ENCODE data around the gene CYP4X1.
"Not testable (repeated sequence)": the region's sequence is repeated elsewhere in the genome, so short reads cannot be mapped to it uniquely, and the experiment has no call there.

The CYP4X1 gene, protein sequence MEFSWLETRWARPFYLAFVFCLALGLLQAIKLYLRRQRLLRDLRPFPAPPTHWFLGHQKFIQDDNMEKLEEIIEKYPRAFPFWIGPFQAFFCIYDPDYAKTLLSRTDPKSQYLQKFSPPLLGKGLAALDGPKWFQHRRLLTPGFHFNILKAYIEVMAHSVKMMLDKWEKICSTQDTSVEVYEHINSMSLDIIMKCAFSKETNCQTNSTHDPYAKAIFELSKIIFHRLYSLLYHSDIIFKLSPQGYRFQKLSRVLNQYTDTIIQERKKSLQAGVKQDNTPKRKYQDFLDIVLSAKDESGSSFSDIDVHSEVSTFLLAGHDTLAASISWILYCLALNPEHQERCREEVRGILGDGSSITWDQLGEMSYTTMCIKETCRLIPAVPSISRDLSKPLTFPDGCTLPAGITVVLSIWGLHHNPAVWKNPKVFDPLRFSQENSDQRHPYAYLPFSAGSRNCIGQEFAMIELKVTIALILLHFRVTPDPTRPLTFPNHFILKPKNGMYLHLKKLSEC

DNA sequence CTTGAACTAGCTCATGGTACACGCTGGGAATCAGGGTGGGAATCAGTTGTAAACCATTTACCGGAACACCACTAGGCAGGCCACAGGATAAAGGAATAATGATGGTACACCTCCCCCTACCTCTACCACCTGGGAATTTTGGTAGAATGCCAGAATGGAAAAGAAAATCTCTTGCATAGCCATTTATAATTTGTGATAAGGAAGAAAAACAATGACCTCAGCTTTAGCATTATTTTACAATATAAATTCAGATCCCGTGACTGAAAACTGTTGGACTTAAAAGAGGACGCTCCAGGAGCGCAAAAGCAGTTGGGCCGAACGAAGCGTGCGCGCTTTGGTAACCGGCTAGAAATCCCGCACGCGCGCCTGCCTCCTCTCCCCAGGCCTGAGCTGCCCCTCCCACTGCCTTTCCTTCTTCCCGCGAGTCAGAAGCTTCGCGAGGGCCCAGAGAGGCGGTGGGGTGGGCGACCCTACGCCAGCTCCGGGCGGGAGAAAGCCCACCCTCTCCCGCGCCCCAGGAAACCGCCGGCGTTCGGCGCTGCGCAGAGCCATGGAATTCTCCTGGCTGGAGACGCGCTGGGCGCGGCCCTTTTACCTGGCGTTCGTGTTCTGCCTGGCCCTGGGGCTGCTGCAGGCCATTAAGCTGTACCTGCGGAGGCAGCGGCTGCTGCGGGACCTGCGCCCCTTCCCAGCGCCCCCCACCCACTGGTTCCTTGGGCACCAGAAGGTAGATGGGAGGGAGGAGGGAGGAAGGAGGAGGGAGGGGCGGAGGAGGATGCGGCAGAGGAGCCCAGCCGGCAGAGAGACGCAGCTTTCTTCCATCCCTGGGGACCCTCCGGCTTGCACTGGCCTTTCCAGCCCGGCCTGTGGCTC lies at the start of gene CYP4X1:
Gene CYP4X1, plus strand, starts transcription at position 402 of the 873 bp plus-strand sequence. Its CDS starts 149 bp downstream, at position 551.
- no peak for DNase-seq

- DNase-seq, result no peak
Observed at GRCh38 chr1:46983166-46983829, 40.2 kb upstream of the CYP4X1 start.

GRCh38 chr1:46983830-46984586 lies 39.5 kb upstream of the CYP4X1 start:
- no peak for DNase-seq

DNA sequence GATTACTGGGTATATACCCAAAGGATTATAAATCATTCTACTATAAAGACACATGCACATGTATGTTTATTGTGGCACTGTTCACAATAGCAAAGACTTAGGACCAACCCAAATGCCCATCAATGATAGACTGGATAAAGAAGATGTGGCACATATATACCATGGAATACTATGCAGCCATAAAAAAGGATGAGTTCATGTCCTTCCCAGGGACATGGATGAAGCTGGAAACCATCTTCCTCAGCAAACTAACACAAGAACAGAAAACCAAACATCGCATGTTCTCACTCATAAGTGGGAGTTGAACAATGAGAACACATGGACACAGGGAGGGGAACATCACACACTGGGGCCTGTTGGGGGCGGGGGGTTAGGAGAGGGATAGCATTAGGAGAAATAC lies 32.9 kb upstream of the CYP4X1 start:
- DNase-seq, result not testable (repeated sequence)

GRCh38 chr1:46991083-46991923 lies 32.2 kb upstream of the CYP4X1 start:
- DNase-seq, result no peak

DNA sequence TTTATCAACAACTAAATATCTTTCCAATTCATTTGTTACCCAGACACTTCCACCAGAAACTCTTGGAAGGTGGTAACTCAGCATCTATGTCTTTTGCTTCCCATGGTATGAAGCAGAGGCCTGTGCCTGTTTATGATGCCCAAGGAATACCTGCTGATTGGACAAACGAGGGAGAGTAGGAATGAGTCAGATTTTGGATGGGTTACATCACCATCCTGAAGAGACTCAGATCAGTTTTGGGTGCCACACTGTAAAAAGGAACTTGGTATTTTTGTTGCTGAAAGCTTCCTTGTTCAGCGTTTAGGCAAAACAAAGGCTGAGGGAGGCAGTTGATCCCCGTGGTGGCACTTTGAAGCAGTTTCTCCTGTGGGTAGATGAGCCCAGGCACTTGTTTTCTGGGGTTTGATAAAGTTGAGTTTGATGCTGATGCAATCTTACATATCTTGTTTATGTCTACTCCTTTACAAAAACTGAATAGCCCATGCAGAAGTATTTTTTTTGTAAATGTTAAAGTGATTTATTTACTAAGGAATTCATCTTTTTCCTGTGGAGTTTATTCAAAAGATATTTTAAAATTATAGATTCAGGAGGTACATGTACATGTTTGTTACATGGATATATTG lies 26.7 kb upstream of the CYP4X1 start:
- no peak for DNase-seq

- DNase-seq, result no peak
Observed at GRCh38 chr1:47002211-47002610, 21.3 kb upstream of the CYP4X1 start.

DNA sequence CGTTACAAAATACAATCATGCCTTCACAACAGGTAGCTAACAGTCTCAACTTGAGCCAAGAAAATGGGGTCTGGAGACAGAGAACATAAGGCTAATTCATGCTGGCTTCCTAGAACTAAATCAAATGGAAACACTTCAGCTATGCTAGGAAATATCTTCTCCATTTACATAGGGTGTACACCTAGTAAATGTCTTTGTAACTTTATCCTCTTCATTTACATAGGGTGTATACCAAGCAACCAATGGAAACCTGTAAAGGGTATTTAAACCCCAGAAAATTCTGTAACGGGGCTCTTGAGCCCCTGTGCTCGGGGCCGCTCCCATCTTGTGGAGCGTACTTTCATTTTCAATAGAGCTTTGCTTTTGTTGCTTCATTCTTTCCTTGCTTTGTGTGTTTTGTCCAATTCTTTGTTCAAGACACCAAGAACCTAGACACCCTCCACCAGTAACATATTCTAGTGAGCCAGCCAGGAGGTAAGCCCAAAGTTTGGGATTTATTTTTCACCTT lies 19.5 kb upstream of the CYP4X1 start:
- DNase-seq, result no peak

DNA sequence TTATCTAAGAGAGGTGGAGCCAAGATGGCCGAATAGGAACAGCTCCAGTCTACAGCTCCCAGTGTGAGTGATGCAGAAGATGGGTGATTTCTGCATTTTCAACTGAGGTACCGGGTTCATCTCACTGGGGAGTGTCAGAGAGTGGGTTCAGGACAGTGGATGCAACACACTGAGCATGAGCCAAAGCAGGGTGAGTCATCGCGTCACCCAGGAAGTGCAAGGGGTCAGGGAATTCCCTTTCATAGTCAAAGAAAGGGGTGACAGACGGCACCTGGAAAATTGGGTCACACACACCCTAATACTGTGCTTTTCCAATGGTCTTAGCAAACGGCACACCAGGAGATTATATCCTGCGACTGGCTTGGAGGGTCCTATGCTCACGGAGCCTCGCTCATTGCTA lies 17.0 kb upstream of the CYP4X1 start:
- DNase-seq, result not testable (repeated sequence)

DNA sequence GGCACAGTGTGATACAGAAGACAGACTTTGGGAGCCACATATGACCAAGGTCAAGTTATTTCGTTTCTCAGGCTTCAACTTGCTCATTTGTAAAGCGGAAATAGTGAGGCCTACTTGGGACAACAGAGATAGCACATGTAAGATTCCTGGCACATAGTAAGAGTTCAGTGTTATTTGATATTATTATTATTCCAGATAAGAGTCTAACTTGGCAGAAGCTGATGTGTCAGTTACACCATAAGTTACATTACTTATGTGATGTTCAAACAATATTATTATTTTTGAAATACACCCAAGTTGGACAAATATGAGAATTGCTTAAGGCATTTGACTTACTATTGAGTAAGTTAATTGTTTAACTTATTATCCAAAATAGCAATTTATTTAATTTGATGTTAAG lies 10.2 kb upstream of the CYP4X1 start:
- no peak for DNase-seq

GRCh38 chr1:47021070-47021469 lies 2.4 kb upstream of the CYP4X1 start:
- DNase-seq, result no peak

DNA sequence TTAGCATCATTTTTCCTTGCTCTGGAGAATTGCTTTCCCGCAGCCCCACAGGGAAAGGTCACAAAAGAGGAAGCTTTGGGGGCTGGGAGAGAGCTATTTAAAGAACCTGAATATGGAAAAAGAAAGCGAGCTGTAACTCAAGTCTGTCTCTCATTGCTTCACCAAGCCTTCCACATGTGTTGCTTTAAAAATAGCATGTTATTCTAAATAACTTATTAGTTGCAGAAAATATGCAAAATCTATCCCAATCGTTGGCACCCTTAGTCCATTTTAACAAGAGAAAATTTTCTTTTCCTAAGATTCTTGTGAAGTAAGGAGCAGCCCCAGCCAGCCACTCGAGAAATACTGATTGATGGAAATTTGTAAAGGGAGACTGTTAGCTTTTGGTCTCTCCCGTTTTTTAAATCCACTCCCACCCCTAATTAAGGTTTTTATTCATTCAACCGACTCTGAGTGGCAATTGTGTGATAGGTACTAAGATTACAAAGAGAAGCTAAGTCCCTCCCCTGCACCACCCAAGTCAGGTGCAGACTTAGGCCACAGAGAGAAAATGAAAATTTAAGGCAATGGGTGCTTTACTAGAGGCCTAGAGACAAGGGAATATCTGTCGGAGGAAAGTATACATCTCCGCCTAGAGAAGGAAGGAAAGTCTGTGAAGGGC lies 802 bp downstream of the CYP4X1 start:
- no peak for DNase-seq

DNA sequence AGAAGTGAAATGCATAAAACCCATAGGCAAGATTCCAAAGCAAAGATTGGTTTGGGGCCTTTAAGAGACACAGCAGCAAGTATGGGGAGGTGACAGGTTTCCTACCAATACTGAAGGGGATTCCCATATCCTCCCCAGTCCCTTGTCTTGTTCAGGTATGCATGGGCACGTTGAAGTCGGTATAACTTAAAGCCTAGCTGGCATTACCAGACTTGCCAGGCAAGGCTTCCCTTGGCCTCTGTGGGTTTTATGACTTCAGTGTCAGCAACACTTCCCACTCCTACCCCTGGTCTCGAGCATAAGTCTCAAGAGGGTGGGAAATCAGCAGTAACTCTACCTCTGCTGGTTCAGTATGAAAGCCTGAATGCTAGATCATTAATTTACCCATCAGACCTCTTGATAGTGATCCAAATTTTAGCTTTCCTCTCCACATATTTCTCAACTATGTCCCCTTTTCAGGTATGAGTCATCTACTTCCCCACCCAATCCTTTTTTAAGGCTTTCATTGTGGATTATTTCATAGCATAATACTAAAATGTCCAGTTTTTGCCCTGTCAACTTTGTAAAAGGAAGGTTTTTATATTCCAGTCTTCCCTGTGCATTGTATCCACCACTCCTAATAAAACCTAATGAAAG lies 6.8 kb downstream of the CYP4X1 start:
- DNase-seq, result no peak

- DNase-seq, result no peak
Observed at GRCh38 chr1:47031059-47031458, 7.6 kb downstream of the CYP4X1 start.

GRCh38 chr1:47031585-47031984 lies 8.1 kb downstream of the CYP4X1 start:
- no peak for DNase-seq

DNA sequence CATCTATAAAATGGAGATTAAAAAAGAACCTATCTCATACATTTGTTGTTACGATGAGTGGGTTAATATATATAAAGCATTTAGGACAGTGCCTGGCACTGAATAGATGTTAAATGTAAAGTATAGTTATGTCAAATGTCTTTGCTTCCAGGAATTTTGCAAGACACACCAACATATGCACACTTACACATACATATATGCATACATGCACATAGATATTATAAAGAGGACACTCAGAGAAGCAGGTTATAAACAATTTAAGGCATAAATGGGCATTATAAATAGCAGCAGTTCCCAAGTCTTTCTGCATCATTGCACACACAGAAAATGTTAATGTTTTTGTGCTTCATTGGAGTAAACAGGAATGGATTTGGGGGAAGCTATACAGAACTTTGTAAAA lies 13.3 kb downstream of the CYP4X1 start:
- no peak for DNase-seq

GRCh38 chr1:47059376-47059775 lies 35.9 kb downstream of the CYP4X1 start:
- DNase-seq, result no peak

GRCh38 chr1:47067097-47067594 lies 43.7 kb downstream of the CYP4X1 start, which contains the start of gene CYP4Z1:
Gene CYP4Z1, plus strand, starts transcription at chr1:47067231. Its CDS starts 260 bp downstream, at chr1:47067491.
- no peak for DNase-seq

DNA sequence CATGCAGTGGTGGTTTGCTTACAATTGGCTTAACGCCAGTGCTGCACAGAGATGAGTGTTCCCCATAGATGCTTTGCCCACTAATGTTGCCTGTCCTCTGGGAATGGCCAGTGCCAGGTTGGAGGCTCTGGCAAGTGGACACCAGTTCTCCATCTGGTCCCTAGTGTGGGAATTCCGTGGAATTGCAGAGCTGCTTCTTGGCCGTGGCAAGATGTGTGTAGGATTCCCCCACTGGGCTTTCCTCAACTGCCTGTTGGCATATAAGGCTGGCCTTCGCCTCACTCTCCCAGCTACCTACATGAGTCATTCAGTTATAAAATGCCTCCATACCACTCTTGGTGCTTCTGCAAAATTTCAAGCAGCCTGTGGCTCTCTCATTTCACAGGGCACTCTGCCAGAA lies 45.6 kb downstream of the CYP4X1 start:
- not testable (repeated sequence) for DNase-seq
